Stimulated activated CD4-positive, alpha-beta T cell treated with anti-CD3 and anti-CD28 coated beads, Interleukin-12 subunit alpha, Interleukin-12 subunit beta, amount 100 ng/mL, for 4 hours (primary cell): Measurements from ENCODE around the gene MRPL55.

Experiments
- DNase-seq: peaks from one replicate; pipeline ENCODE4 v3.0.0-alpha.2; 2020

MRPL55 gene

DNA sequence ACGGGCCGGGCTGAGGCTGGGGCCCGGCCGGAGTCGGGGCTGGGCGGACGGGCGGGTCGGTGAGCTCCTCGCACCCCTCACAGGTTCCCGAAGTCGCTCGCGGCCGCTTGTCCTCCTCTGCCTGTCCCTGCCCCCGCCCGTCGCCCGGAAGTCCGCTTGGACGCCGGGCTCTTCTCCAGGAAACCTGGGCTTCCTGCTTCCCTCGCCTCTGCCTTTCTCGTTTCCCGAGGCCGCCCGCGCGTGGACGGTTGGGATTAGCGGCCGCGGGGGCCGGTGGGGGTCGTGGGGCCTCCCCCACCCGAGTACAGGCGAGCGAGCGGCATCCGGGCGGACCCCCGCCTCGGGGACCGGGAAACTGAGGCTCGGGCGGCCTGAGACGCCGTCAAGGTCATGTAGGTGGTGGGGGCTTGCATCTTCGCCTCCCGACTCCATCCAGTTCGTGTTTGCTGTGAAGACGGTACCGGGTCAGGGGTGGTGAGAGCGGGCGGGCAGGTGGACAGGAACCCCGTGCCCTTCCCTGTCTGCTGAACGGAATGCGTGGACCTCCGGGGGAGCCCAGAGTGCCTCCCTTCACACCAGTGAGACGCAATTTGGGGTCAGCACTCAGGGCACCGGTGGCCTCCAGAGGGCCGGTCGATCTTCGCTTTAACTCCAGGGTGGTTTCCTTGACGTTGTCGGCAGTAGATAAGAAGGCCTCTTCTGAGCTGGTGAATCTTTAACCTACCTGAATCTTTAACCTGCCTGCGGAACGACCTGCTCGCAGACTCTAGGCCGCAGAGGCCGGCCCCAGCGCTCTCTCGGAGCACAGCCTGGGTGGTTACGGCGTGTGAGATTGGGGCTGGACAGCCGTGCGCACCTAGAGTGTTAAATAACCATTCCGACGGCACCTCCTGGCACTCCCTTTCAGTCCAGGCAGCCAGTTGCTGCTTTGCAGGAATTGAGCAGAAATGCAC, 25.9 kb downstream of the MRPL55 start:
- no peak for DNase-seq

DNA sequence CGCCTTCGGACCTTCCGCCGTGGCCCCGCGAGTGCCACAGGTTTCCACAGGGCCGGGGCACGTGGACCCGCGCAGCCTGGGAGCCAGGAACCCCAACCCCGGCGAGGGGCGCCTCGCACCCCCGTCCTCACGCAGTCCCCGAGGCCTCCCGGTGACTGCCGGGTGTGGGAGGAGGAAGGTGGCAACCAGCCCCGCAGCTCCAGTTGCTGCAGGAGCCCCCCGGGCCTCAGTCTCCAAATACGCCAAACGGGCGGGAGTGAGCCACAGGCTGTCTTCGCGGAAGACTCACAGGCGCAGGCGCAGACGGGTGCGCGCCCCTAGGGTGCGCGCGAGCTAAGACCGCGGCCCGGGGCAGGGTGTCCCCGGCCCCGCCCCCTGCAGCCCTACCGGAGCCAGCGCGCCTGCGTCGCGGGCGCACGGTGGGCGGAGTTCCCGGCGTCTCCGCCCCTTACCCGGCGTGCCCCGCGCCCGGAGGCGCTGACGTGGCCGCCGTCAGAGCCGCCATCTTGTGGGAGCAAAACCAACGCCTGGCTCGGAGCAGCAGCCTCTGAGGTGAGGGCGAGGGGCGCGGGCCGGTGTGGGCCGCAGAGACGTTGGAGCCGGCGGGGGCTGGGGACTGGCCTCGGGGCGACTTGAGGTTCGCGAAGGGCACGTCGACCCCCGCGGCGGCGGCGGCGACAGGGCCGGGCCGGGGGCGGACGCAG, 26.7 kb downstream of the MRPL55 start, which contains the start of gene ARF1:
ARF1 (plus strand) TSS at position 495 of the 704 bp plus-strand sequence. CDS start 14,407 bp downstream, outside the sequence.
- peak; percentile 92 for DNase-seq

DNA sequence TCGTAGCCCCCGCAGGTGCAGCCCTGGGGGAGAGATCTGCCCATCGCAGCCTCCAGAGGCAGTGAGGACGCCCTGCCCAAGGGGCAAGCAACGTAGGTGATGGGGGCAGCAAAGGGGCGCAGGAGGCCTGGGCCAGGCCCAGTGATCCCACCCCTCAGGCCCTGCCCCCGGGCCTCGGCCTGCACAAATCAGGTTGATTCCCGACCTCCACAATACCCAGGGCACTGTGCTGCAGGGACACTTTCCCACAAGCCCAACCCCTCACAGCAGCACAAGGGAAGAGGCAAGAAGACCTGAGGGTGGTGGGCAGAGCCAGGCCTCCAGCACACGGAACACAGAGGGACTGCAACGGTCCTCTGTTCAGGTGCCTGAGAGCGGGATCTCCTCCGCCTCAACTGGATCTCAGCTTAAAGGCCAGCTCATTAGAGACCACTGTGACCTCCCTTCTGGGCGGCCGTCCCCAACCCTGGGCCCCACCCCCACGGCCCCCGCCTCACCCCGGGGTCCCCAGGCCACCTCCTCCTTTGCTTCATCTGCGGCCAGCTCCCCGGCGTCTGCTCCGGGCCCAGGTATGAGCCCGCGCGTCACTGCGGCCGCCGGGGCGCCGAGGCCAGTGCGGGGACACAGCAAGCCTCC, 27.4 kb downstream of the MRPL55 start:
- DNase-seq = no peak

DNA sequence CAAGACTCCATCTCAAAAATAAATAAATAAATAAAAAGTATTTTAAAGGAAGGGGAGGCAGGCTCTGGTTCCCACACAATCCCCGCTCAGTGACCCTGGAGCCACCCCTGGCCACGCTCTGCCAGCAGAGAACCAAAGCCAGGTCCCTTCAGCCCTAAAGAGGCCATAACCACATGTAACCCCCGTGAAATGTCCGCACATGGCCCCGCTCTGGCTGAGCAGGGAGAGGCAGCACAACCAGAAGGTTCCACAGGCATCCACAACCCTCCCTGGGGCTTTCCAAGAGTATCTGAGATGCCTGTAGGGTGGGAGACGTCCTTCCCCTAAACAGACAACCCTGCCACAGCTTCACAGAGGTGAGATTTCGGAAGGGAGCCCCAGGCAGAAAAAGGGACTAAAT, 28.0 kb downstream of the MRPL55 start:
- no peak for DNase-seq

- no peak for DNase-seq
Measured at GRCh38 chr1:228079601-228080263, 29.4 kb downstream of the MRPL55 start.

DNA sequence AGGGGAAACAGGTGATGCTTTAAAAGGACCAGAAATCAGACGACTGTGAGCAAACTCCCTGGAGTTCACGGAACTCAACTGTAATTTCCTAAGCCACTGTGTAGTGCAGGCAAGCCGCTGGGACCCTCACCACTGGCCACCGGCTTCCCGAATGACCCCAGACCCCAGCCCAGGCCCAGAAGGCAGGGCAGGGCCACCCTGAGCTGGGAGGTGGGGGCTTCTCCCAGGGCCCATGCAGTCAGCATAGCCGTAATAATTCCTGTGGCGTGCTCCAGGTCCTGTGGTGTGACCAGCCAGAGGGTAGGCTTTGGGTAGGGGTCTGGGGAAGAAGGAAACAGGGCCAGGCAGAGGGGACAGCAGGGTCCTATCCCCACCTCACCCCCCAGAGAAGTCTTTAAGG, 30.1 kb downstream of the MRPL55 start:
- DNase-seq = no peak

GRCh38 chr1:228077565-228078330, 31.4 kb downstream of the MRPL55 start:
- no peak for DNase-seq

GRCh38 chr1:228076796-228077430, 32.2 kb downstream of the MRPL55 start:
- no peak for DNase-seq

GRCh38 chr1:228075801-228076271, 33.3 kb downstream of the MRPL55 start:
- DNase-seq = no peak

- no peak for DNase-seq
Measured at GRCh38 chr1:228074954-228075730, 34.0 kb downstream of the MRPL55 start.

GRCh38 chr1:228073857-228074545, 35.1 kb downstream of the MRPL55 start:
- DNase-seq = no peak

DNA sequence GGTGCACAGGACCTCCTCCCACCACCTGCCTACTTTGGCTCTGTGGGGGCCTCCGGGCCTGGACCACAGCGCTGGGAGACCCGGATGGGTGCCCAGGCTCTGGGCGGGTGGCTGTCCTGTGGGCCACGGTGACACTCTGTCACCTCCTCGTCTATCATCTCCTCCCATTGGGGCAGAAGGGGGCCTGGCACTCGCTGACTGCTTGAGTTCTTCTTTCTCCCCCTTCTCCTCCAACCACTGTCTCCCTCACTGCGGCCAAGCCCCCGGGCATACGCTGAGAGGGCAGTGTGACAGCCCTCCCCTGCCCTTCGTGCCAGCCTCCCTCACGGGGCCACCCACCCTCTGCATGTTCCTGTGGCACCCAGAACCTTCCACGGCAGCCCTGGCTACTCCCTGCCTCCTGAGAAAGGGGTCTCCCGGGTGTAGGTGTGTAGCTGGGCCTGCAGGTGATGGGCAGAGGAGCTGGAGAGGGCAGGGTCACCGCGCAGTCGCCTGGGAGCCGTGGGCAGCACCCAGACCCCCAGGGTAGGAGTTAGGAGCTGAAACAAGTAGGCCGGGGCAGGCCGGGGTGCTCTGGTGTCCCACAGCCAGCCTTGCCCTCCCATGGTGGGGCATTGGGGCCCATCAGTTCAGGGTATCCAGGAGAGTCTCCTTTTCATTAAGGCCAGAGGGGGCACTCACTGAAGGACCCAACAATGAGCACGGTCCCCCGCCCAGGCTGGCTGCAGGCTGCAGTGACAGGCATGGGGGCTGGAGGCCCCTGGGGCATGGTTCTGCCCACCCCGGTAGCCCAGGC, 35.8 kb downstream of the MRPL55 start:
- no peak for DNase-seq

DNA sequence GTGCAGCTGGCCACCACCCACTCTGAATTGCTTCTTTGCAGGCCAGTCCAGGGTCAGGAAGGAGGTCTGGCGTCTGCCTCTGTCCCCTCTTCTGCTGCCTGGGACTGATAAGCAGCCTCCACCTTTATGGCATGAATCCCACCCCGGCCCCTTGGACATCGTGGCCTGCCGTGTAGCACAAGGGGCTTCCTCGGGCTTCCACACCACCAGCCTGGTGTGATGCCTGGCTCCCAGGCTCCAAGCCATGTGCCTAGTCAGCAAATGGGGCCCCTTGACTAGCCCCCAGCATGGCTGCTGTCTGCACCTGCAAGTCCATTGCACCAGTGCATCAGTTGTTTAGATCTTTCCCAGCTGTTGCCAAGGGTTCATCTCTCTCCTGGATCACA, 36.4 kb downstream of the MRPL55 start:
- no peak for DNase-seq

- DNase-seq = no peak
Measured at GRCh38 chr1:228071839-228072657, 37.1 kb downstream of the MRPL55 start.

DNA sequence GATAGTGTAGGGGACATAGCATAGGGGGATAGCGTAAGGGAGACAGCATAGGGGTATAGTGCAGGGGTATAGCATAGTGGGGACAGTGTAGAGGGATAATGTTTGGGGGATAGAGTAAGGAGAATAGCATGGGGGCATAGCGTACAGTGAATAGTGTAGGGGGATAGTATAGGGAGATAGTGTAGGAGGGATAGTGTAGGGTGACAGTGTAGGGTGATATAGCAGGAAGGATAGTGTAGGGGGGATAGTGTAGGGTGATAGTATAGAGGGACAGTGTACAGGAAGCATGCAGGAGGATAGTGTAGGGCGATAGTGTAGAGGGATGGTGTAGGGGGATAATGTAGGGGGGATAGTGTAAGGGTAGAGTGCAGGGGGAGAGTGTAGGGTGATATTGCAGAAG, 38.2 kb downstream of the MRPL55 start:
- DNase-seq = no peak

GRCh38 chr1:228070173-228070572, 38.9 kb downstream of the MRPL55 start:
- DNase-seq = no peak

- DNase-seq = no peak
Measured at GRCh38 chr1:228068359-228068758, 40.7 kb downstream of the MRPL55 start.
